Hepatocyte (in vitro differentiated cells): ENCODE measurements around the gene PKLR. TPM values are rescaled to one million over a fixed set of nuclear protein-coding genes. Genes with fewer than 3 reads are reported as not detected.

Source experiments
- DNase-seq: peaks from one replicate; pipeline ENCODE4 v3.0.0-alpha.2; 2016; ENCODE audit warnings: low spot score
- H2AFZ ChIP-seq: fragments of 200-600 bp; sonication (generic); 2 replicates; pipeline ENCODE4 v1.6.0; 2016; ENCODE audit warnings: antibody characterized with exemption, mild to moderate bottlenecking
- H3K27ac ChIP-seq: fragments of 200-600 bp; sonication (generic); 2 replicates; pipeline ENCODE4 v1.5.1; 2016; ENCODE audit warnings: mild to moderate bottlenecking
- H3K27me3 ChIP-seq: fragments of 200-600 bp; sonication (generic); 2 replicates; pipeline ENCODE4 v1.6.1; 2016
- H3K36me3 ChIP-seq: fragments of 200-600 bp; sonication (generic); replicated peaks from 2 replicates; pipeline ENCODE4 v1.5.1; 2016; ENCODE audit warnings: low read depth; ENCODE audit not compliant: insufficient read depth
- H3K4me1 ChIP-seq: fragments of 200-600 bp; sonication (generic); 2 replicates; pipeline ENCODE4 v1.5.1; 2016; ENCODE audit warnings: mild to moderate bottlenecking, moderate library complexity; ENCODE audit not compliant: insufficient read depth
- H3K4me2 ChIP-seq: fragments of 200-600 bp; sonication (generic); 2 replicates; pipeline ENCODE4 v1.6.0; 2016
- H3K4me3 ChIP-seq: fragments of 200-600 bp; sonication (generic); 2 replicates; pipeline ENCODE4 v1.5.1; 2016; ENCODE audit warnings: mild to moderate bottlenecking
- H3K79me2 ChIP-seq: fragments of 200-600 bp; sonication (generic); 2 replicates; pipeline ENCODE4 v1.6.0; 2017; ENCODE audit warnings: mild to moderate bottlenecking
- H3K9me2 ChIP-seq: fragments of 200-600 bp; sonication (generic); replicated peaks from 2 replicates; pipeline ENCODE4 v1.6.0; 2017; ENCODE audit warnings: mild to moderate bottlenecking; ENCODE audit not compliant: insufficient read depth
- H3K9me3 ChIP-seq: fragments of 200-600 bp; sonication (generic); 2 replicates; pipeline ENCODE4 v1.5.1; 2016; ENCODE audit warnings: low read depth, mild to moderate bottlenecking
- H4K20me1 ChIP-seq: fragments of 200-600 bp; sonication (generic); 2 replicates; pipeline ENCODE4 v1.6.0; 2016; ENCODE audit warnings: mild to moderate bottlenecking; ENCODE audit not compliant: insufficient read depth, poor library complexity, severe bottlenecking
- CTCF ChIP-seq: fragments of 200-600 bp; sonication (generic); IDR thresholded peaks from 2 replicates; pipeline ENCODE4 v1.5.1; 2016; ENCODE audit warnings: antibody characterized with exemption, mild to moderate bottlenecking; ENCODE audit not compliant: poor library complexity
- EZH2 ChIP-seq: fragments of 200-600 bp; sonication (generic); IDR thresholded peaks from 2 replicates; pipeline ENCODE4 v1.6.1; 2016; ENCODE audit warnings: antibody characterized with exemption, mild to moderate bottlenecking, borderline replicate concordance
- EZH2phosphoT487 ChIP-seq: fragments of 200-600 bp; sonication (generic); IDR thresholded peaks from one replicate; pipeline ENCODE4 v1.6.1; 2018; ENCODE audit warnings: antibody characterized with exemption, mild to moderate bottlenecking, low read depth, moderate library complexity; ENCODE audit not compliant: unreplicated experiment, severe bottlenecking
- WGBS: methylation state at CpG from one replicate; pipeline ENCODE4 v1.1.6; 2016; ENCODE audit warnings: low lambda C conversion rate; ENCODE audit errors: missing lambda C conversion rate; 5-methylcytosine and 5-hydroxymethylcytosine counted together
- polyA plus RNA-seq: library from polyadenylated mRNA; unstranded; fragments of >200 nt; fragmentation: Nextera tagmentation; extraction: Ambion mirVana; gene quantifications from 2 replicates; pipeline ENCODE4 v1.2.1, GENCODE V29; 2016
- total RNA-seq: library from RNA; depleted of rRNA; stranded (reverse); fragments of >200 nt; gene quantifications from 2 replicates; pipeline ENCODE4 v1.2.3, GENCODE V29; 2014

Gene PKLR
- total and polyA plus RNA-seq, 2 experiments from 2014 or later: 10.9 to 13.3 TPM

GRCh38 chr1:155300553-155301329, 497 bp downstream of the PKLR start:
- H3K79me2 ChIP-seq: no peaks in the 10 kb centered on the region
- H4K20me1 ChIP-seq: no peaks in the 10 kb centered on the region
- H3K27ac ChIP-seq: peak overlapping the region; percentile 61
- no peak for TF ChIP-seq CTCF
- TF ChIP-seq EZH2phosphoT487: no peak
- no peak overlapping the region for H3K4me3 ChIP-seq
- H3K27me3 ChIP-seq: peaks cover 20% of the 10 kb centered on the region
- no peak overlapping the region for H2AFZ ChIP-seq
- no peaks in the 10 kb centered on the region for H3K36me3 ChIP-seq
- H3K9me3 ChIP-seq: no peaks in the 10 kb centered on the region
- DNase-seq: peak; percentile 47
- H3K4me2 ChIP-seq: no peak overlapping the region
- peaks cover 6% of the 10 kb centered on the region for H3K4me1 ChIP-seq
- 77% methylated on average over 9 of the region's 9 CpGs for WGBS
- H3K9me2 ChIP-seq: no peaks in the 10 kb centered on the region

- Histone ChIP-seq H3K9me2 (no peaks in the 10 kb centered on the region), H3K4me3 (no peak overlapping the region), H3K4me1 (peaks cover 6% of the 10 kb centered on the region), H3K4me2 (no peak overlapping the region), H4K20me1 (no peaks in the 10 kb centered on the region), H3K36me3 (no peaks in the 10 kb centered on the region), H2AFZ (no peak overlapping the region), H3K79me2 (no peaks in the 10 kb centered on the region), H3K27me3 (peaks cover 27% of the 10 kb centered on the region), H3K27ac (no peak overlapping the region), H3K9me3 (no peaks in the 10 kb centered on the region)
- WGBS: 92% methylated on average over 8 of the region's 8 CpGs
- DNase-seq: no peak
- TF ChIP-seq EZH2phosphoT487 (no peak), CTCF (no peak), EZH2 (no peak)
Observed at GRCh38 chr1:155300024-155300423, 1.2 kb downstream of the PKLR start.

- TF ChIP-seq EZH2phosphoT487 (no peak), CTCF (no peak), EZH2 (no peak)
- Histone ChIP-seq H2AFZ (no peak overlapping the region), H3K79me2 (no peaks in the 10 kb centered on the region), H3K36me3 (no peaks in the 10 kb centered on the region), H3K4me1 (peaks cover 6% of the 10 kb centered on the region), H3K9me3 (no peaks in the 10 kb centered on the region), H3K9me2 (no peaks in the 10 kb centered on the region), H4K20me1 (no peaks in the 10 kb centered on the region), H3K27me3 (peaks cover 45% of the 10 kb centered on the region), H3K4me3 (no peak overlapping the region), H3K4me2 (no peak overlapping the region), H3K27ac (no peak overlapping the region)
- WGBS: 84% methylated on average over 7 of the region's 7 CpGs
- no peak for DNase-seq
Observed at GRCh38 chr1:155297384-155297783, 3.9 kb downstream of the PKLR start.
